Spleen (tissue), 11 donors: Measurements from ENCODE around the gene GALNT17. TPM values are rescaled to one million over a fixed set of nuclear protein-coding genes. Genes with fewer than 3 reads are reported as not detected.

Experiments used
- DNase-seq: peaks from one replicate; pipeline ENCODE4 v3.0.0-alpha.2; 2020
- H3K27ac ChIP-seq, 8 donors: fragments of 200-600 bp; sonication (generic) in 7 of 8; 1 replicate in 4 of 8; 2 replicates in 4 of 8; pipeline versions ENCODE4 v1.5.0 to v1.8.0; 2016 to 2021; ENCODE audit warnings: inconsistent platforms in 4 of 8, mild to moderate bottlenecking in 4 of 8, moderate library complexity in 1 of 8
- H3K27me3 ChIP-seq, 7 donors: fragments of 200-600 bp; sonication (generic) in 6 of 7; replicated peaks in 1 of 7; 1 replicate in 4 of 7; 2 replicates in 3 of 7; pipeline versions ENCODE4 v1.5.0 to v1.8.0; 2016 to 2021; ENCODE audit warnings: inconsistent platforms in 3 of 7, mild to moderate bottlenecking in 1 of 7
- H3K36me3 ChIP-seq, 6 donors: fragments of 200-600 bp; sonication (generic) in 5 of 6; 1 replicate in 4 of 6; 2 replicates in 2 of 6; pipeline versions ENCODE4 v1.5.0 to v1.8.0; 2016 to 2021; ENCODE audit warnings: inconsistent platforms in 2 of 6
- H3K4me1 ChIP-seq, 6 donors: fragments of 200-600 bp; sonication (generic) in 5 of 6; 1 replicate in 3 of 6; 2 replicates in 3 of 6; pipeline versions ENCODE4 v1.5.0 to v1.8.0; 2016 to 2021; ENCODE audit warnings: inconsistent platforms in 3 of 6
- H3K4me3 ChIP-seq, 8 donors: fragments of 200-600 bp; sonication (generic) in 7 of 8; 1 replicate in 4 of 8; 2 replicates in 4 of 8; pipeline versions ENCODE4 v1.5.0 to v1.8.0; 2016 to 2021; ENCODE audit warnings: inconsistent platforms in 4 of 8, mild to moderate bottlenecking in 4 of 8, moderate library complexity in 2 of 8
- H3K9me3 ChIP-seq, 8 donors: fragments of 200-600 bp; sonication (generic) in 7 of 8; 1 replicate in 4 of 8; 2 replicates in 4 of 8; pipeline versions ENCODE4 v1.5.0 to v1.8.0; 2016 to 2021; ENCODE audit warnings: inconsistent platforms in 4 of 8
- CTCF ChIP-seq, 11 experiments: fragments of 200-600 bp in 7 of 11; fragments of 450-650 bp in 4 of 11; sonication (generic) in 4 of 11; IDR thresholded peaks in 8 of 11; conservative IDR thresholded peaks in 3 of 11; 1 replicate in 7 of 11; 2 replicates in 4 of 11; pipeline versions ENCODE4 v1.4.0 to v1.8.0; 2016 to 2021; ENCODE audit warnings: antibody characterized with exemption in 11 of 11, inconsistent platforms in 4 of 11, mild to moderate bottlenecking in 1 of 11
- POLR2A ChIP-seq, 3 donors: fragments of 450-650 bp; IDR thresholded peaks; one replicate each; pipeline ENCODE4 v1.5.1; 2017; ENCODE audit warnings: antibody characterized with exemption in 3 of 3, mild to moderate bottlenecking in 1 of 3
- POLR2AphosphoS5 ChIP-seq, 3 donors: sonication (generic); formaldehyde crosslinking; IDR thresholded peaks; one replicate each; pipeline ENCODE4 v1.5.1; 2017; ENCODE audit warnings: antibody characterized with exemption in 3 of 3
- WGBS, 5 donors: extraction: QIAGEN DNeasy Blood & Tissue Kit in 3 of 5; methylation state at CpG; one replicate each; pipeline versions ENCODE4 v1.1.5 to v1.1.7; 2013 to 2018; 5-methylcytosine and 5-hydroxymethylcytosine counted together
- intact Hi-C: fragments of 100-400 bp; cut with DNase I; formaldehyde crosslinking; loops from one replicate; pipeline ENCODE4 v1.15.0; 2023; ENCODE audit warnings: low total_unique reads
- polyA plus RNA-seq, 3 donors: library from polyadenylated mRNA; stranded (reverse); fragments of 200-250 nt; gene quantifications; one replicate each; pipeline ENCODE4 v1.2.1, GENCODE V29; 2013
- total RNA-seq, 7 donors: library from RNA; depleted of rRNA in 3 of 7; stranded (reverse); fragments of >200 nt in 3 of 7; fragmentation: NEBNext Ultra II Directional in 4 of 7; extraction: Animal tissue kit (Norgen Biotek cat#: 25700) in 4 of 7; gene quantifications; one replicate each; pipeline versions ENCODE4 v1.1.0 to v1.2.1, GENCODE V29; 2016 to 2021
- donor health status: healthy with polysubstance abuse.
- donor health status: DM: no; HTN: no; CAD: no; lungs with moderate emphysema.
- donor health status: DM: no; HTN: no; CAD: no.
- donor health status: Bipolar disorder and iron deficiency.
- donor health status: healthy.
- donor health status: DM: no; HTN: no; CAD: no.
- donor health status: DM: yes; HTN: yes; CAD: no.

GALNT17 gene
- total and polyA plus RNA-seq, 10 donors, result 0.39 to 10.8 (median 3.1) TPM

GRCh38 chr7:71740174-71740560, 608.2 kb downstream of the GALNT17 start:
- H3K36me3 ChIP-seq, result no peaks in the 10 kb centered on the region
- TF ChIP-seq POLR2AphosphoS5 (IDR thresholded peaks at IDR 0.05) (no peak), CTCF (IDR thresholded peaks at IDR 0.05 in 8 of 11, conservative IDR thresholded peaks at IDR 0.05 in 3 of 11) (no peak), POLR2A (IDR thresholded peaks at IDR 0.05) (no peak)
- H3K27me3 ChIP-seq, result no peaks in the 10 kb centered on the region
- H3K4me3 ChIP-seq, result no peak overlapping the region
- DNase-seq, result no peak
- intact Hi-C loops, result no loop called here
- H3K4me1 ChIP-seq, result peaks cover 0 to 3% (median 0%) of the 10 kb centered on the region in 6 donors
- H3K27ac ChIP-seq, result no peak overlapping the region
- H3K9me3 ChIP-seq, result peaks cover 0 to 5% (median 0%) of the 10 kb centered on the region in 8 donors
- 85 to 93% (median 87%) methylated on average over 5 of the region's 5 CpGs for WGBS, 5 donors

GRCh38 chr7:71746006-71746405, 614.1 kb downstream of the GALNT17 start:
- TF ChIP-seq CTCF (IDR thresholded peaks at IDR 0.05 in 8 of 11, conservative IDR thresholded peaks at IDR 0.05 in 3 of 11), result no peak
- no peak for TF ChIP-seq POLR2AphosphoS5 (IDR thresholded peaks at IDR 0.05)
- no peak for TF ChIP-seq POLR2A (IDR thresholded peaks at IDR 0.05)
- H3K36me3 ChIP-seq, result no peaks in the 10 kb centered on the region
- 84 to 90% (median 88%) methylated on average over 5 of the region's 5 CpGs for WGBS, 5 donors
- peaks cover 0 to 23% (median 3%) of the 10 kb centered on the region in 8 donors for H3K9me3 ChIP-seq
- no peak overlapping the region for H3K27ac ChIP-seq
- H3K27me3 ChIP-seq, result peaks cover 0 to 13% (median 0%) of the 10 kb centered on the region in 7 donors
- no peaks in the 10 kb centered on the region for H3K4me1 ChIP-seq
- no peak overlapping the region for H3K4me3 ChIP-seq
- no peak for DNase-seq
- intact Hi-C loops, result no loop called here

- TF ChIP-seq POLR2A (IDR thresholded peaks at IDR 0.05) (no peak), CTCF (IDR thresholded peaks at IDR 0.05 in 8 of 11, conservative IDR thresholded peaks at IDR 0.05 in 3 of 11) (no peak), POLR2AphosphoS5 (IDR thresholded peaks at IDR 0.05) (no peak)
- 90 to 96% (median 91%) methylated on average over 6 of the region's 6 CpGs for WGBS, 5 donors
- H3K36me3 ChIP-seq, result no peaks in the 10 kb centered on the region
- intact Hi-C loops, result no loop called here
- H3K4me3 ChIP-seq, result no peak overlapping the region
- DNase-seq, result no peak
- peaks cover 0 to 50% (median 11%) of the 10 kb centered on the region in 7 donors for H3K27me3 ChIP-seq
- peaks cover 0 to 23% (median 5%) of the 10 kb centered on the region in 8 donors for H3K9me3 ChIP-seq
- peaks cover 0 to 6% (median 6%) of the 10 kb centered on the region in 6 donors for H3K4me1 ChIP-seq
- H3K27ac ChIP-seq, result no peak overlapping the region
Measured at GRCh38 chr7:71750290-71750689, 618.3 kb downstream of the GALNT17 start.

GRCh38 chr7:71752171-71752935, 620.4 kb downstream of the GALNT17 start:
- peak; percentile 82 for DNase-seq
- Histone ChIP-seq H3K4me3 (no peak overlapping the region), H3K9me3 (peaks cover 0 to 29% (median 16%) of the 10 kb centered on the region in 8 donors), H3K27me3 (peaks cover 0 to 50% (median 11%) of the 10 kb centered on the region in 7 donors), H3K36me3 (no peaks in the 10 kb centered on the region), H3K27ac (no peak overlapping the region), H3K4me1 (peaks cover 0 to 6% (median 6%) of the 10 kb centered on the region in 6 donors)
- WGBS, 5 donors, result 16 to 33% (median 19%) methylated on average over 19 to 43 of the region's 43 CpGs
- TF ChIP-seq POLR2AphosphoS5 (IDR thresholded peaks at IDR 0.05) (no peak), CTCF (IDR thresholded peaks at IDR 0.05 in 8 of 11, conservative IDR thresholded peaks at IDR 0.05 in 3 of 11) (peak in 8 of 11 experiments; percentile 18 to 63 (median 52))
- intact Hi-C loops, result no loop called here
